HUES48 (cell line): Measurements from ENCODE around the gene PARVB.

Experiments
- H3K27ac ChIP-seq: one replicate; pipeline ENCODE4 v1.7.0; 2013; ENCODE audit warnings: low read depth, low read length, inconsistent platforms
- H3K27me3 ChIP-seq: 2 replicates; pipeline ENCODE4 v1.6.1; 2013; ENCODE audit warnings: mild to moderate bottlenecking, low read length; ENCODE audit not compliant: control insufficient read depth, insufficient read depth
- H3K36me3 ChIP-seq: 2 replicates; pipeline ENCODE4 v1.6.1; 2013; ENCODE audit warnings: low read length; ENCODE audit not compliant: control insufficient read depth, insufficient read depth
- H3K4me1 ChIP-seq: 2 replicates; pipeline ENCODE4 v1.6.1; 2013; ENCODE audit warnings: mild to moderate bottlenecking, low read length; ENCODE audit not compliant: control insufficient read depth, insufficient read depth
- H3K4me3 ChIP-seq: 2 replicates; pipeline ENCODE4 v1.5.1; 2013; ENCODE audit warnings: mild to moderate bottlenecking, low read depth, low read length
- H3K9ac ChIP-seq: 2 replicates; pipeline ENCODE4 v1.6.1; 2013; ENCODE audit warnings: mild to moderate bottlenecking, low read depth, low read length, moderate library complexity
- H3K9me3 ChIP-seq: 2 replicates; pipeline ENCODE4 v1.6.1; 2013; ENCODE audit warnings: low read length; ENCODE audit not compliant: control insufficient read depth, insufficient read depth

PARVB gene

GRCh38 chr22:44221710-44222475 is 197.8 kb downstream of the PARVB start:
- Histone ChIP-seq H3K9ac (no peak overlapping the region), H3K27ac (no peak overlapping the region), H3K4me3 (no peak overlapping the region), H3K4me1 (no peaks in the 10 kb centered on the region), H3K27me3 (no peaks in the 10 kb centered on the region), H3K36me3 (no peaks in the 10 kb centered on the region), H3K9me3 (no peaks in the 10 kb centered on the region)
